Spleen (tissue), 7 donors: ENCODE measurements around the gene DNAJC4.

Source experiments
- POLR2A ChIP-seq, 3 donors: fragments of 450-650 bp; IDR thresholded peaks; one replicate each; pipeline ENCODE4 v1.5.1; 2017; ENCODE audit warnings: antibody characterized with exemption in 3 of 3, mild to moderate bottlenecking in 1 of 3
- TF ChIP-seq, protein P1 (sequence below), 11 experiments: fragments of 200-600 bp in 7 of 11; fragments of 450-650 bp in 4 of 11; sonication (generic) in 4 of 11; IDR thresholded peaks in 8 of 11; conservative IDR thresholded peaks in 3 of 11; 1 replicate in 7 of 11; 2 replicates in 4 of 11; pipeline versions ENCODE4 v1.4.0 to v1.8.0; 2016 to 2021; ENCODE audit warnings: antibody characterized with exemption in 11 of 11, inconsistent platforms in 4 of 11, mild to moderate bottlenecking in 1 of 11
- donor health status: DM: no; HTN: no; CAD: no; lungs with moderate emphysema.
- donor health status: DM: no; HTN: no; CAD: no.
- donor health status: DM: no; HTN: no; CAD: no.

DNA sequence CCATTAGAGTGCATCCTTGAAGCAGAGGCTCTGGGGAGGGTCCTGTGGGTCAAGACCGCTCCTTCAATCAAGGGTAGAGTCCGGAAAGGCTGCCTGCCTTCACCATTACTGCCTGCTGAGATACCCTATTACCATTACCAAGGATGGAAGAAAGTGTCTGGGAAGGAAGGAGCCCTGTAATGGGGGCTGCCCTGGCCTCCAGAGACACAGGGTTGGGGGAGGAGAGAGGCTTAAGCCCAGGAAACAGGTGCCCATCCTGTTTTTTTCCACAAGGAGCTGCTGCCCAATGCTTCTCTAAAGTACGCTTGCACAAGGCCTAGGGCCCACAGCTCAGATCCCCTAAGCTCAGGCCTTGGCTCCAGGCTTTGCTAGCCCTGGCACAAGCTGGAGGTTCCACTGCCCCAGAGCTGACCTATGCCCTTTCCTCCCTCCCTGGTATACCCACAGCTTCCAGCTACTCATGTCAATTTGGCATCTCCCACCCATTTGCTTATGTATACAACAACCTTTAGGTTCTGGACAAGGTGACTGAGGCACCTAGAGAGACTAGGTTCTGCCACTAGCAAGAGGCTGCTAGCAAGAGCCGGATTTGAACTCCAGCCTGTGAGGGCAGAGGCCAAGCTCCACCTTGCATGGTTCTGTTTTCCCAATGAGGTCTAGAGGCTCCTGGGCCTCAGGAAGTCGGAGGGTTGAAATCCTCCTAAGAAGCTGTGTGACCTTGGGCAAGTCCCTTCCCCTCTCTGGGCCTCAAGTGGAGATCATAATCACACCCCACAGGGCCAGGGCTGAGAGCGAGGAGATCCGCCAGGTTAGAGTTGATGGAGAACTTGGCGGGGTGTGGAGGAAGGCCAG lies 19.4 kb downstream of the DNAJC4 start:
- TF ChIP-seq, protein P1, sequence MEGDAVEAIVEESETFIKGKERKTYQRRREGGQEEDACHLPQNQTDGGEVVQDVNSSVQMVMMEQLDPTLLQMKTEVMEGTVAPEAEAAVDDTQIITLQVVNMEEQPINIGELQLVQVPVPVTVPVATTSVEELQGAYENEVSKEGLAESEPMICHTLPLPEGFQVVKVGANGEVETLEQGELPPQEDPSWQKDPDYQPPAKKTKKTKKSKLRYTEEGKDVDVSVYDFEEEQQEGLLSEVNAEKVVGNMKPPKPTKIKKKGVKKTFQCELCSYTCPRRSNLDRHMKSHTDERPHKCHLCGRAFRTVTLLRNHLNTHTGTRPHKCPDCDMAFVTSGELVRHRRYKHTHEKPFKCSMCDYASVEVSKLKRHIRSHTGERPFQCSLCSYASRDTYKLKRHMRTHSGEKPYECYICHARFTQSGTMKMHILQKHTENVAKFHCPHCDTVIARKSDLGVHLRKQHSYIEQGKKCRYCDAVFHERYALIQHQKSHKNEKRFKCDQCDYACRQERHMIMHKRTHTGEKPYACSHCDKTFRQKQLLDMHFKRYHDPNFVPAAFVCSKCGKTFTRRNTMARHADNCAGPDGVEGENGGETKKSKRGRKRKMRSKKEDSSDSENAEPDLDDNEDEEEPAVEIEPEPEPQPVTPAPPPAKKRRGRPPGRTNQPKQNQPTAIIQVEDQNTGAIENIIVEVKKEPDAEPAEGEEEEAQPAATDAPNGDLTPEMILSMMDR (IDR thresholded peaks at IDR 0.05 in 8 of 11, conservative IDR thresholded peaks at IDR 0.05 in 3 of 11): no peak
- TF ChIP-seq POLR2A (IDR thresholded peaks at IDR 0.05): no peak
